ENCODE results near the gene PPIL1. TPM values are rescaled to one million over a fixed set of nuclear protein-coding genes. Genes with fewer than 3 reads are reported as not detected.
A peak's percentile ranks its signal among the peaks of the same experiment; 100 is the strongest.

PPIL1 gene
- total and polyA plus RNA-seq, 7 donors: 18.1 to 92.3 (median 22.4) TPM

- H3K4me1 ChIP-seq: peaks cover 3% of the 10 kb centered on the region
- no peak for DNase-seq
- 84 to 90% (median 88%) methylated on average over 14 of the region's 14 CpGs for WGBS, 3 donors
- no peaks in the 10 kb centered on the region for H3K9me3 ChIP-seq
- TF ChIP-seq, protein P1, sequence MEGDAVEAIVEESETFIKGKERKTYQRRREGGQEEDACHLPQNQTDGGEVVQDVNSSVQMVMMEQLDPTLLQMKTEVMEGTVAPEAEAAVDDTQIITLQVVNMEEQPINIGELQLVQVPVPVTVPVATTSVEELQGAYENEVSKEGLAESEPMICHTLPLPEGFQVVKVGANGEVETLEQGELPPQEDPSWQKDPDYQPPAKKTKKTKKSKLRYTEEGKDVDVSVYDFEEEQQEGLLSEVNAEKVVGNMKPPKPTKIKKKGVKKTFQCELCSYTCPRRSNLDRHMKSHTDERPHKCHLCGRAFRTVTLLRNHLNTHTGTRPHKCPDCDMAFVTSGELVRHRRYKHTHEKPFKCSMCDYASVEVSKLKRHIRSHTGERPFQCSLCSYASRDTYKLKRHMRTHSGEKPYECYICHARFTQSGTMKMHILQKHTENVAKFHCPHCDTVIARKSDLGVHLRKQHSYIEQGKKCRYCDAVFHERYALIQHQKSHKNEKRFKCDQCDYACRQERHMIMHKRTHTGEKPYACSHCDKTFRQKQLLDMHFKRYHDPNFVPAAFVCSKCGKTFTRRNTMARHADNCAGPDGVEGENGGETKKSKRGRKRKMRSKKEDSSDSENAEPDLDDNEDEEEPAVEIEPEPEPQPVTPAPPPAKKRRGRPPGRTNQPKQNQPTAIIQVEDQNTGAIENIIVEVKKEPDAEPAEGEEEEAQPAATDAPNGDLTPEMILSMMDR (IDR thresholded peaks at IDR 0.05): no peak
- H3K4me3 ChIP-seq: no peak overlapping the region
- no peaks in the 10 kb centered on the region for H3K27me3 ChIP-seq (ENCODE audit: insufficient read depth in 3 of 3, low read length in 2 of 3)
- H3K36me3 ChIP-seq (ENCODE audit: insufficient read depth in 1 of 2, low read depth in 1 of 2): no peaks in the 10 kb centered on the region
- H3K27ac ChIP-seq: peak overlapping the region; percentile 65
- no peak for ATAC-seq
- intact Hi-C loops (cut with DNase I): no loop called here
Observed at GRCh38 chr6:36821581-36822335, 52.8 kb downstream of the PPIL1 start.

- Histone ChIP-seq H3K27ac (no peak overlapping the region), H3K27me3 (ENCODE audit: insufficient read depth in 3 of 3, low read length in 2 of 3) (no peaks in the 10 kb centered on the region), H3K9me3 (no peaks in the 10 kb centered on the region), H3K36me3 (ENCODE audit: insufficient read depth in 1 of 2, low read depth in 1 of 2) (no peaks in the 10 kb centered on the region), H3K4me1 (peaks cover 3% of the 10 kb centered on the region), H3K4me3 (no peak overlapping the region)
- TF ChIP-seq, protein P1 (IDR thresholded peaks at IDR 0.05): no peak
- intact Hi-C loops (cut with DNase I): no loop called here
- no peak for DNase-seq
- WGBS, 3 donors: 71 to 85% (median 80%) methylated on average over 12 of the region's 12 CpGs
- ATAC-seq: no peak
Observed at GRCh38 chr6:36820700-36821580, 53.7 kb downstream of the PPIL1 start.

DNA sequence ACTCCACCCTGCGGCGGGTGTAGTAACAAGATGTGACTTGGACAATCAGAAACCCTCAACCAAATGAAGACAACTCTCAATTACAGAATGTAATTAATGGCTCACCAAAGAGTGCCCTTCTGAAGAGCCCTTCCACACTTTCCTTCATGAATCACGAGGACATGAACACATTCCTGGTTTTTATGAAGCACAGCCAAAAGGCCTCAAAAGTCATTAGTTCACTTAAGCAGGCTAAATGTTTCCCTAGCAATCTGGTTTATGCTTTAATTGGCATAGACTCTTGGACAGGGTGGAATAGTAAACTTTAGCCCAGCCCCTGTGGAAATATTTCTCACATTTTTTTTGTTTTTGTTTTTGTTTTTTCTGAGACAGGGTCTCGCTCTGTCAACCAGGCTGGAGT is 55.8 kb downstream of the PPIL1 start:
- H3K27ac ChIP-seq: no peak overlapping the region
- peaks cover 3% of the 10 kb centered on the region for H3K4me1 ChIP-seq

GRCh38 chr6:36817847-36818246 is 56.8 kb downstream of the PPIL1 start:
- no peak overlapping the region for H3K4me3 ChIP-seq

More for the DNA sequence above, 55.8 kb downstream of the PPIL1 start:
- no peaks in the 10 kb centered on the region for H3K9me3 ChIP-seq
- no peaks in the 10 kb centered on the region for H3K36me3 ChIP-seq (ENCODE audit: insufficient read depth in 1 of 2, low read depth in 1 of 2)
- WGBS, 3 donors: 86 to 94% (median 93%) methylated on average over 4 of the region's 4 CpGs
- TF ChIP-seq, protein P1 (IDR thresholded peaks at IDR 0.05): no peak
- H3K4me3 ChIP-seq: no peak overlapping the region
- ATAC-seq (no peak), DNase-seq (no peak)
- no peaks in the 10 kb centered on the region for H3K27me3 ChIP-seq (ENCODE audit: insufficient read depth in 3 of 3, low read length in 2 of 3)
- intact Hi-C loops (cut with DNase I): no loop called here

More at GRCh38 chr6:36817847-36818246, 56.8 kb downstream of the PPIL1 start:
- TF ChIP-seq, protein P1 (IDR thresholded peaks at IDR 0.05): no peak
- Histone ChIP-seq H3K27ac (no peak overlapping the region), H3K4me1 (peaks cover 3% of the 10 kb centered on the region), H3K36me3 (ENCODE audit: insufficient read depth in 1 of 2, low read depth in 1 of 2) (no peaks in the 10 kb centered on the region), H3K27me3 (ENCODE audit: insufficient read depth in 3 of 3, low read length in 2 of 3) (no peaks in the 10 kb centered on the region), H3K9me3 (no peaks in the 10 kb centered on the region)
- no peak for DNase-seq
- intact Hi-C loops (cut with DNase I): no loop called here
- WGBS, 3 donors: 92 to 96% (median 93%) methylated on average over 3 of the region's 3 CpGs
- ATAC-seq: no peak

Measured in psoas muscle (tissue), 8 donors.